ENCODE data around the gene PMM1. TPM values are rescaled to one million over a fixed set of nuclear protein-coding genes. Genes with fewer than 3 reads are reported as not detected.
A peak's percentile ranks its signal among the peaks of the same experiment; 100 is the strongest.

The PMM1 gene
- total RNA-seq, 1 experiment from 2014 or later: 19.8 TPM

GRCh38 chr22:41619979-41620588 is 30.4 kb upstream of the PMM1 start:
- no peaks in the 10 kb centered on the region for H3K27me3 Mint-ChIP-seq (ENCODE audit: low read depth)
- H2AK5ac ChIP-seq (ENCODE audit: insufficient read length, low read length): no peak overlapping the region
- H3K4me2 ChIP-seq (ENCODE audit: insufficient read depth, insufficient read length, low read length): peak overlapping the region; percentile 65
- no peak overlapping the region for H2BK12ac ChIP-seq (ENCODE audit: insufficient read length, low read depth, low read length)
- H2AFZ ChIP-seq (ENCODE audit: low read length): no peak overlapping the region
- no peak overlapping the region for H2BK5ac ChIP-seq (ENCODE audit: insufficient read length, low read length)
- H3K27me3 ChIP-seq (ENCODE audit: insufficient read depth, low read length): no peaks in the 10 kb centered on the region
- no peak overlapping the region for H3K23ac ChIP-seq (ENCODE audit: insufficient read length, low read depth, low read length)
- peak overlapping the region; percentile 52 for H3K18ac ChIP-seq (ENCODE audit: insufficient read length, low read depth, low read length)
- H3K27ac Mint-ChIP-seq: peak overlapping the region; percentile 77 to 96 (median 89); a peak in 5 of 7 replicates
- no peak for TF ChIP-seq CTCF (conservative IDR thresholded peaks at IDR 0.05)
- peaks cover 8% of the 10 kb centered on the region; the same call in 1 of the 2 replicates for H3K79me2 ChIP-seq (ENCODE audit: insufficient read depth, low read length)
- H3K9ac ChIP-seq (ENCODE audit: extremely low read depth, insufficient read length, low read length): peak overlapping the region; percentile 87
- H3T11ph ChIP-seq (ENCODE audit: low read length): no peak overlapping the region
- H3K23me2 ChIP-seq (ENCODE audit: insufficient read length, low read depth, low read length, poor library complexity, severe bottlenecking): peaks cover 14% of the 10 kb centered on the region
- no peak overlapping the region for H4K91ac ChIP-seq (ENCODE audit: insufficient read length, low read depth, low read length)
- no peak overlapping the region for H4K5ac ChIP-seq (ENCODE audit: insufficient read length, low read depth, low read length)
- no peak overlapping the region for H3K27ac ChIP-seq (ENCODE audit: insufficient read length, low read depth, low read length)
- H2BK15ac ChIP-seq (ENCODE audit: low read depth, low read length): no peak overlapping the region
- H2BK20ac ChIP-seq (ENCODE audit: low read depth, low read length, poor library complexity, severe bottlenecking): no peak overlapping the region
- peak; percentile 57 for DNase-seq
- H3K4me3 Mint-ChIP-seq: peak overlapping the region; percentile 95
- no peaks in the 10 kb centered on the region for H4K20me1 ChIP-seq (ENCODE audit: control insufficient read depth, insufficient read depth, insufficient read length)
- no peaks in the 10 kb centered on the region for H3K79me1 ChIP-seq (ENCODE audit: insufficient read depth, low read depth, low read length, poor library complexity, severe bottlenecking)
- no peaks in the 10 kb centered on the region for H3K9me3 ChIP-seq (ENCODE audit: control insufficient read depth, low read depth, low read length)
- no CpG with 5 or more reads among the region's 24 CpGs for WGBS (ENCODE audit: extremely low coverage, insufficient read length, low lambda C conversion rate)
- H3K9me3 Mint-ChIP-seq: no peaks in the 10 kb centered on the region; a peak in 2 of 5 replicates
- H2BK120ac ChIP-seq (ENCODE audit: low read depth, low read length, poor library complexity, severe bottlenecking): no peak overlapping the region
- peaks cover 24 to 31% (median 30%) of the 10 kb centered on the region in 3 experiments for H3K36me3 Mint-ChIP-seq (ENCODE audit: insufficient read depth in 1 of 3, low read depth in 3 of 3)
- H3K4me1 ChIP-seq (ENCODE audit: insufficient read depth, low read length): no peaks in the 10 kb centered on the region
- no peak overlapping the region for H4K8ac ChIP-seq (replicated peaks; ENCODE audit: insufficient read length, low read depth, low read length)
- H3K14ac ChIP-seq (ENCODE audit: insufficient read depth, low read length): 0 out of 2 replicates have a peak overlapping the region, but pooled peaks have one; percentile 69
- H3K4ac ChIP-seq (ENCODE audit: low read depth, low read length): no peak overlapping the region
- no peak overlapping the region for H3K56ac ChIP-seq (ENCODE audit: insufficient read length, low read depth, low read length)
- peaks cover 17 to 19% of the 10 kb centered on the region in 2 experiments for H3K4me1 Mint-ChIP-seq
